Dermis blood vessel endothelial cell (primary cell): ENCODE data around the gene ZKSCAN2. TPM values are rescaled to one million over a fixed set of nuclear protein-coding genes. Genes with fewer than 3 reads are reported as not detected.
A peak's percentile ranks its signal among the peaks of the same experiment; 100 is the strongest.

Experiments
- DNase-seq: peaks from one replicate; pipeline ENCODE4 v3.0.0; 2010
- total RNA-seq: library from RNA; depleted of rRNA; stranded (reverse); fragments of >200 nt; gene quantifications from 2 replicates; pipeline ENCODE4 v1.2.3, GENCODE V29; 2014

Gene ZKSCAN2
- 3.7 and 4.8 TPM in 2 replicates for total RNA-seq

- peak; percentile 85 for DNase-seq
Measured at GRCh38 chr16:25257470-25257955, at the start of gene ZKSCAN2. Gene ZKSCAN2, minus strand, starts transcription at chr16:25257845. Its CDS starts 718 bp downstream, at chr16:25257127.

DNA sequence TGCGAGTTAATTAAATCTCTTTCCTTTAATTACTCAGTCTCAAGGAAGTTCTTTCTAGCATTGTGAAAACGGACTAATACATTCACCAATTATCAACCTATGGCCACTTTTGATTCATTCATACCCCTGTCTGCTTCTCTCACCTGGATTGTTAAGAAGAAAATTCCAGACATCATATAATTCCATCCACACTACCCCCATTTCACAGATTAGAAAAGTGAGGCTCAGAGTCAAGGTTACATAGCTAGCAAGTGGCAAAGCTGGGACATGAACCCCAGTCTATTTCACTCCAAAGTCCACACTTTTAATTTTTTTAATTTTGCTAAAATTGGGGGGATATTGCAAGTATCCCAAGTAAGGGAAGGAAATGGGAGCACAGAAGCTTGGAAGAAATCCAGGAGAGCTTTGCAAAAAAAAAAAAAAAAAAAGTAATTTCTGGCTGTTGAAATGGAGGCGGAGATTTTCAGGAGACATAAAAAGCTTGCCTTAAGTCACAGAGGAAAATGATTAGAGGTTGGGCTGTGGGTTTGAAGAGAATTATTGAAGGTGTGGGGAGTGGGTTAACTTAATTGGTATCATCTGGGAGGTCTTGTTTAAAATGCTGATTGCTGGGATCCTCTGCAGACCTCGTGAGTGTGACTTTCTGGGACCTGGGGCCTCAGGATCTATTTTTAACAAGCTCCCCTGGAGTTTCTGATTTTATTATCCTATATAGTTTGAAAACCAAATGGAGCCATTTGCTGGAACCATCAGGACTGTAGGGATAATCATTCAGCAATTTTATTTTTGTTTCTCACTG, 42.3 kb upstream of the ZKSCAN2 start:
- DNase-seq: no peak

DNA sequence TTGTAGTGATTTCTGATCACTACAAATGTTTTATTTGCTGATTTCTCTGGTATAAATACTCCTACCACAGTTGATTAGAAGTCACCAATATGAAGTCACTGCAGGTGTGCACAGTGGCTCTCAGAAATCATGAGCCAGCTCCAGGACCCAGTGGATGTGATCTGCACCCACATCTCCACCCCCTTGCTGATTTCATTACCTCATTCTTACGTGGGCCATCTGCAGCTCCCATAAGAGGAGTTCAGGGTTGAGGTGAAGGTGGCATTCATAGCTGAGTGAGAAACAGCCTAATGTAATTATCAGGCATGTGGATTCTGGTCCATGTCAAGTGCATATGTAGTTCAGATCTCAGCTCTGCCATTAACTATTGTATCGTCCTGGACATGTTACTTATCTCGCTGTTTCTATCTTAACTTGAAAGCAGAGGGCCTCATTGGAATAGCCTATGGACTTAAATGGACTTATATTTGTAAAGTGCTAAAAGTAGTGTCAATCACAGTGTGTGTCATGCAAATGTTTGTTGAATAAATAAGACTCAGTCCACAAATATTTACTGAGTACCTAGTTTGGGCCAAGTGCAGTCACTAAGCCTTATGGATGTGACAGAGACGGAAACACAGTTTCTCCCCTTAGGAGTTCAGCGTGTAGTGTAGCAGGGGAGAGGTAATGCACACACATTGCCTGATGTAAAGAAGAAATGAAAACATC, 40.7 kb upstream of the ZKSCAN2 start:
- DNase-seq: no peak

- no peak for DNase-seq
Measured at GRCh38 chr16:25297151-25297787, 39.6 kb upstream of the ZKSCAN2 start.

- no peak for DNase-seq
Measured at GRCh38 chr16:25291580-25291979, 33.9 kb upstream of the ZKSCAN2 start.

- no peak for DNase-seq
Measured at GRCh38 chr16:25289466-25289865, 31.8 kb upstream of the ZKSCAN2 start.

DNA sequence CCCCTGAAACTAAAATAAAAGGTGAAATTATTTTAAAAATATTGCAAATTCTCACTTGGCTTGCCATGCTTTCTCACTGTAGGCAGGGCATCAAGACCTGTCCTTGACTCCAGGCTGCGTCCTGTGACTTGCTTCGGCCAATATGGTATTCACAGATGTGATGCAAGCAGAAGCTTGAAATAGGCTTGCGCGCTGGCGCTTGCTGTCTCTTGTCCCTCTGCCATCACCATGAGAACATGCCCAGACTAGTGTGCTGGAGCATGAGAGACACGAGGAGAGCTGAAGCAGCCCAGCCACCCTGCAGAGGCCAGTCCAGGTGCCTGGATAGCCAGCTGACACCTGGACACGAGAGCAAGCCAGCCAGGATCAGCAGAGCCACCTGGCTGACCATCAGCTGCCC, 21.8 kb upstream of the ZKSCAN2 start:
- DNase-seq: no peak

GRCh38 chr16:25271421-25271820, 13.8 kb upstream of the ZKSCAN2 start:
- DNase-seq: no peak

DNA sequence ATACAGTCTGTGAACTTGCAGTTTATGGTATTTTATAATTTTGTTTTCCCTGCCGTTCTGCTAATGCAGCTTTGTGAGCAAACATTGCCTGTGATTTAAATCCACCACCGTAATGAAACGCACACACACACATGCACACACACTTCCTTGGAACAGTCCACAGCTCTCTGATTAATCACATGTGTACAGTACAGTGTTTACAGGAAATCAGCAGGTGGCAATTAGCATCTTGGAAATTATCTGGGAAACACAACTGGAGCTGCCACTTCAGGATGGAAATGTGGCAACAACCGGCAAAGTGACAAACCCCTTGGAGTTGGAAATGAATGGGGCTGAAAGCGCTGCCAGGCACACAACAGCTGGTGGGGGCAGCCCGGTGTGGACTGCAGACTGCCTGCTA, 12.9 kb upstream of the ZKSCAN2 start:
- DNase-seq: no peak

- DNase-seq: no peak
Measured at GRCh38 chr16:25269879-25270278, 12.2 kb upstream of the ZKSCAN2 start.

GRCh38 chr16:25265968-25266367, 8.3 kb upstream of the ZKSCAN2 start:
- DNase-seq: no peak

DNA sequence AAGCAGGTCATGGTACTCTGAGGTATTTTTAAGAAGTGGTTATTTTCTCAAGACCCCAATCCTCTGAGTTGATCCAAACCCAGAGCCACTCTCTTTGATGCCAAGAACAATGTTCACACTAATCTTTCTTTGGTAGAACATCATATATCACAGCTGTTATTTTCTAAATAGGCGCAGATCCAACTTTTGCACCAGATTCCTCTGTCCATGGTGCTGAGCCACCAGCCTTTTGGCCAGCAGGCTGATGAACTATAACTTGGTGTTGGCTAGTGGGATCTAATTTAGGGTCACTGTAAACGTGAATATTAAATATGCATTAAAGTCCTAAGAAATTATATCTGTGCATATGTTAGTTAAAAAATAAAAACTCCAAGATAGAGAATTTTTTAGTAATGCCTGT, 7.0 kb upstream of the ZKSCAN2 start:
- DNase-seq: peak; percentile 44

DNA sequence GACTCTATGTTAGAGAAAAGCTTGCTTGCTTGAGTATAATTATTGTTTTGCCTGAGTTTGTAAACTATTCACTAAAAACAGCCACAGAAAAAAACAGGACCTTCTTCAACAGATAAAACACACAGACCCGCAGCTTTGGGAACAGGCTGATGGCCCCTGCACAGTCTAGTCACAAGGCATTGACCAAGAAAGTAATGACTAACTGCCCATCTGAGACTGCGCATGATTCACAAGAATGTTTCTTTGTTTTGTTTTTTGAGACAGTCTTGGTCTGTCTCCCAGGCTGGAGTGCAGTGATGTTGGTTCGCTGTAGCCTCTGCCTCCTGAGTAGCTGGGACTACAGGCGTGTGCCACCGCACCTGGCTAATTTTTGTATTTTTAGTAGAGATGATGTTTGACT, 2.8 kb upstream of the ZKSCAN2 start:
- no peak for DNase-seq

DNA sequence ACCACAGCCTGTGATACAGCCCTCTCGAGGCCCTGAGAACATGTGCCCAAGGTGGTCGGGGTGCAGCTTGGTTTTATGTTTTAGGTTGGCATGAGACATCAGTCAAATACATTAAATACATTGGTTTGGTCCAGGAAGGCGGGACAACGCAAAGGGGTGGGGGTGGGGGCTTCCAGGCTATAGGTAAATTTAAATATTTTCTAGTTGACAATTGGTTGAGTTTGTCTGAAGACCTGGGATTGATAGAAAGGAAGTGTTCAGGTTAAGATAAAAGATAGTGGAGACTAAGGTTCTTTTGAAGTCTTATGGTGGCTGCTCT, 1.2 kb upstream of the ZKSCAN2 start:
- DNase-seq: no peak

DNA sequence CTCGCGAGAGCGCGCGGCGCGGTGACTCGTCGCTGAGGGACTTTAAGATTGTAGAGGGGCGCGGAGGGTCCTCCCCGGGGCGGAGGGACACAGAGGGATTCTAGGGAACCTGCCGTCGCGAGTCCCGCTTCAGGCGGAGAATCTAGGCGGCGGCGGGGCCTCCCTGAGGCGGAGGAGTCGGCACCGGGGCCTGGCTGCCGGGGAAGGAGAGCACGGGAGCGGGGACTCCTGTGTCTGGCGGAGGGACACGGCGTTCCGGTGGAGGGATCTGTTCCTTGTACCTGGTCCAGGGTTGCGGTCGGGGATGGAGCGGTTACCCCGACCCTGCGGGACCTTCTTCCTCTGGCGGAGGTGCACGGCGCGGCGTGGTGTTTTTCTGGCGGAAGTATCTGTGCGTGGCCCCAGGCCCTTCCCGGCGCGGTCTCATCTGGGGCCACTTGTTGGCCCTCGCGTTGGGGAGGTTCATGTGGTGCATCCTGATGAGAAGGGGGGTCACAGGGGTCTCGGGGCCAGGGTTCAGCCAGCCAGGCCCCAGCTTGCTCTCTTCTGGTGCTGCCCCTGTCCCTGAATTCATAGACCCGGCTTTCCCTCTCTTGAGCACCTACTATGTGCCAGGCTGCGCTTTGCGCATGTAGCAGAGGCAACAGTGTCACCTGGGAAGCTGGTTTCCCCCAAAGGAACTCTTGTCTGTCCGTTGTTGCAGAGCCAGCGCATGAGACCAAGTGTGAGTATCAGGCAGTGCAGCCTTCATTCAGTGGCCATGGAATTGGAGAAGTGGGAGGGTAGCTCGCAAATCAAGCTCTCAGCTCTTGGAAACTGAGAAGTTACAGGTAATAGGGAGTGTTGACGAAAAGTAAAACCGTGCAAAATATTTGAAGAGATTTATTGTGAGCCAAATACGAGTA, 563 bp upstream of the ZKSCAN2 start:
- peak; percentile 84 for DNase-seq

GRCh38 chr16:25256695-25257469, 763 bp downstream of the ZKSCAN2 start:
- peak; percentile 33 for DNase-seq

GRCh38 chr16:25253322-25253721, 4.3 kb downstream of the ZKSCAN2 start:
- DNase-seq: no peak

- DNase-seq: no peak
Measured at GRCh38 chr16:25250467-25250866, 7.2 kb downstream of the ZKSCAN2 start.

GRCh38 chr16:25235991-25236390, 21.7 kb downstream of the ZKSCAN2 start:
- no peak for DNase-seq

DNA sequence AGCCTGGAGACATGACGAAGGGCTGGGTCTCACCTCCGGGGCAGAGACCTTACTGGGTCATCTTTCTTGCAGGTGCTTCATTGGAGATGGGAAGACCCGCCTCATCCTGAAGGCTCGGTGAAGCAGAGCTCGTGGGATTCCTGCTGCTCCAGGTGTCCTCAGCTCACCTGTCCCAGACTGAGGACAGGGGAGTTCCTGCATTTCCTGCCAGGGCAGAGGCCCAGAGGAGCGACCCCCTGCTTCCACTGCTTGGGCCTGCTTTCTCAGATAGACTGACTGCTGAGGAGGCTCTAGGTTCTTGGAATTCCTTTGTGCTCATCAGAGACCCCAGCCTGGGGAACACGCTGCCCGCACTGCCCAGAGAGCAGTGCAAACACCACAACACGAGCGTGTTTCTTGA, 29.3 kb downstream of the ZKSCAN2 start:
- DNase-seq: no peak

DNA sequence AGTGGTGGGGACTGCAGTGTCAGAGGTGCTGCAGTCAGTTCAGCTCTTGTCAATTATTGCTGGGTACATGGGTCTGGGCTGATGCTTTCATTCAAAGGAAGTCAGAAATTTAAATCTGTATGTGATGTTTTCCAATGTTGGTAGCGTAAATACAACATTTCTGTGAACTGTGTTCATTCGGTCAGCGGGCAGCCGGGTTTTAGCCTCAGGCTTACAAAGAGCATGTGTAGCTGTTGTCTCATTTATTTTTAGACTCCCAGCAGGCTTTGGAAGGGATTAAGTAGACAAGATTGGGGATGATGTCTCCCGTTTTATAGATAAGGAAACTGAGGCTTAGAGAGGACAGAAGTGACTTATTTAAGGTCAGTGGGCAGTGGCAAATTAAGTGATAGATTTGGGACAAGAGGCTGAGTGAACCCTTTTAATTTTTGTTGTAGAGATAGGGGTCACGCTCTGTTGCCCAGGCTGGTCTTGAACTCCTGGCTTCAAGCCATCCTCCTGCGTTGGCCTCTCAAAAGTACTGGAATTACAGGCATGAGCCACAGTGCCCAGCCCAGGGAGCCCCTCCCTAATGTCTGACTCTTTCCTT, 32.8 kb downstream of the ZKSCAN2 start:
- no peak for DNase-seq
